Activated CD8-positive, alpha-beta T cell treated with anti-CD3 and anti-CD28 coated beads, Interleukin-2, amount 10 ng/mL, durations not matched to agents 7 days and 5 days (primary cell): ENCODE results near the gene GPSM1. TPM values are rescaled to one million over a fixed set of nuclear protein-coding genes. Genes with fewer than 3 reads are reported as not detected.

Experiments used
- ATAC-seq: fragments of 150-1000 bp; cut with Tn5 transposase; one replicate; pipeline ENCODE4 v1.10.0; 2021; ENCODE audit warnings: moderate library complexity
- CTCF ChIA-PET: fragments of 350-600 bp; sonication (Branson Sonifier 250); formaldehyde crosslinking; loops from one replicate; lab custom pipeline; 2021; ENCODE audit warnings: antibody characterized with exemption; lab: Charles Lee
- POLR2A ChIA-PET: fragments of 350-600 bp; sonication (Branson Sonifier 250); formaldehyde crosslinking; loops from one replicate; lab custom pipeline; 2021; ENCODE audit warnings: antibody characterized with exemption; lab: Charles Lee
- DNase-seq: peaks from one replicate; pipeline ENCODE4 v3.0.0-alpha.2; 2020
- H3K27ac Mint-ChIP-seq: one replicate; pipeline ENCODE4 v1.8.0; 2021; ENCODE audit warnings: mild to moderate bottlenecking, mixed read lengths
- H3K27me3 Mint-ChIP-seq: one replicate; pipeline ENCODE4 v1.8.0; 2021; ENCODE audit warnings: low read depth, mixed read lengths
- H3K36me3 Mint-ChIP-seq: one replicate; pipeline ENCODE4 v1.8.0; 2021; ENCODE audit warnings: low read depth, mixed read lengths
- H3K4me1 Mint-ChIP-seq: one replicate; pipeline ENCODE4 v1.8.0; 2021; ENCODE audit warnings: low read depth, mixed read lengths
- H3K4me3 Mint-ChIP-seq: one replicate; pipeline ENCODE4 v1.8.0; 2021; ENCODE audit warnings: mild to moderate bottlenecking, mixed read lengths
- H3K9me3 Mint-ChIP-seq: one replicate; pipeline ENCODE4 v1.8.0; 2022; ENCODE audit warnings: mixed read lengths; ENCODE audit not compliant: insufficient read depth
- total RNA-seq, 2 experiments: library from RNA; stranded (reverse); gene quantifications; one replicate each; pipeline ENCODE4 v1.2.3, GENCODE V29; 2021

The GPSM1 gene
- total RNA-seq, 2 experiments from 2014 or later = 1.8 to 2.3 TPM

DNA sequence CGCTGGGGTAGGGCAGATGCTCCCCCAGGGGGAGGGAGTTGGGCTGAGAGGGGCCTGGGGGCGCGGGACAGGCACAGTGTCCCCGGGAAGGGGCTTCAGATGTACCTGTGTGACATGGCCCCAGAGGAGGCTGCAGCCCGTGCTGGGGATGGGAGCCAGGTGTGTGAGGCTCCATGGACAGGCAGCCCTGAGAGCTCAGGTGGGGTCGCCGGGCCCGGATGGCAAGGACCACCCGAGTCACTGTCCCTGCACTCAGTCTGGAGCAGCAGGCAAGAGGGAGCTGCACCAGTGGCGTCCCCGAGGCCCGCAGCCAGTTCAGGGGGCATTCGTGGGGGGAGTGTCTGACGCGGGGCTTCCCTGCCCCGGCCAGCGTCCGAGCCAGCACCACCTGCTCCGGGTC, 42.4 kb upstream of the GPSM1 start:
- H3K27me3 Mint-ChIP-seq = no peaks in the 10 kb centered on the region
- no peak overlapping the region for H3K27ac Mint-ChIP-seq
- ATAC-seq (no peak), DNase-seq (no peak)
- H3K36me3 Mint-ChIP-seq = no peaks in the 10 kb centered on the region
- ChIA-PET POLR2A (no interaction called here), CTCF (no interaction called here)
- H3K4me1 Mint-ChIP-seq = peaks cover 4% of the 10 kb centered on the region
- H3K4me3 Mint-ChIP-seq = no peak overlapping the region
- H3K9me3 Mint-ChIP-seq = no peaks in the 10 kb centered on the region

DNA sequence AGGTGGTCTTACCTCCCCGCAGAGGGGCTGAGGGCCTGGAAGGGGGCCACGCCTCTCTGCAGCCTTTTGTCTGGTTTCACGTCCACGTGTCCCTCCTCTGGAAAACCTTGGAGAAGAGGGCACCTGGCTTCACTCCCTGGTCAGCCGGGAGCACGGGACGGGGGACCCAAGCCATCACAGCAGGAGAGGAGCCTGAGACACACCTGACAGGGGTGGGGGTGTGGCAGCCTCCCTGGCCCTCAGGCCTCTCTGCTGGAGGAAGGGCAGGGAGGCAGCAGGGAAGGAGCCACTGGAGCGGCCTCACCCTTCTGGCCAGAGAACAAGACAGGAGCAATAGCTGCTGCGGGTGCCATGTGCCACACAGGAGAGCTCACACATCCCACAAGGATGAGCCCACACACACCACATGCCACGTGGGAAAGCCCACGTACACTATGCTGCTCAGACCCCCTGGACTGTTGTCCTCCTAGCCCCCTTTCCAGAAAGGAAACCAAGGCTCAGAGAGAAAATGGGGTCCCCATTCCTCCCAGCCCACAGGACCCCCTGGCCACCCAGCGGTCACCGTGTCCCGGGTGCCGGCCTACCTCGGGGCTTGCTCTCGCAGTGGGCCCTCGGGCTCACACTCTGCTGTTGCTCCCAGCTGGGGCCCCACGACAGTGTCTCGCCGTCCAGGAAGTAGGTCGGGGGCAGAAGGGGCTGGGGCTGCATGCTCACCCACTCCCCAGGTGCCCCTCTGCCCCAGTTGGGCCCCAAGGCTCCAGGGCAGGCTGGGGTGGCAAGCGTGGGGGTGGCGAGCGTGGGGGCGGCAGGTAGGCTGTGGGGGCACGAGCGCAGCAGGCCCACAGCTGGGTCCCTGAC, 41.6 kb upstream of the GPSM1 start:
- H3K4me3 Mint-ChIP-seq = no peak overlapping the region
- no peak for DNase-seq

DNA sequence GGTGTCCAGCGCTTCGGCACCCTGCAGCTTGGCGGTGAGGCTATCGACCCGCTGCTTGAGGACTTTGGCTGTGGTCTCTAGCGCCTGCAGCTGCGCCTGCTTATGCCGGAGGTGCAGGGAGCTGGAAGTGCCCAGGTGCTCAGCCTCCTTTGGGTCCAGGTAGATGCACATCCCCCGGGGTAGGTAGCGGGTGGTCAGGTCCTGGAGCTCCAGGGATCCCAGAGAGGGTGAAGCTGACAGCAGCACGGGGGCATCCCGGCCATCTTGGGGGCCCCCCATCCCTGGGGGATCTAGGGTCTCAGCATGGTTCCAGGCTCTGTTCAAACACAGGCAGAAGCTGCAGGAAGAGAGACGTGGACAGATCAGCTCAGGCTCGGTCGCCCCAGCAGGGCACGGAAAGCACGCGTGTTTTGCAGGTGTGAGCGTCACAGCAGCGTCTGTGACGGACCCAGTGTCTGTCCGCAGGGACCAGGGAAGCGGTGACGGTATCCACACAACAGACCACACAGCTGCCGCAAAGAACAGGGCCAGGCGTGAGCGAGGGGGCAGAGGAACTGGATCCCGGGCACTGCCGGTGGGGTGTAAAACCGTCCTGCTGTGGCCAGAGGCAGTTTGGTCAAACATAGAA, 40.9 kb upstream of the GPSM1 start:
- H3K27me3 Mint-ChIP-seq = no peaks in the 10 kb centered on the region
- no peak for ATAC-seq

More for the DNA sequence above, 41.6 kb upstream of the GPSM1 start:
- CTCF ChIA-PET = no interaction called here
- peaks cover 4% of the 10 kb centered on the region for H3K4me1 Mint-ChIP-seq
- POLR2A ChIA-PET = no interaction called here
- H3K9me3 Mint-ChIP-seq = no peaks in the 10 kb centered on the region
- H3K27me3 Mint-ChIP-seq = no peaks in the 10 kb centered on the region
- ATAC-seq = no peak
- no peak overlapping the region for H3K27ac Mint-ChIP-seq
- H3K36me3 Mint-ChIP-seq = no peaks in the 10 kb centered on the region

DNA sequence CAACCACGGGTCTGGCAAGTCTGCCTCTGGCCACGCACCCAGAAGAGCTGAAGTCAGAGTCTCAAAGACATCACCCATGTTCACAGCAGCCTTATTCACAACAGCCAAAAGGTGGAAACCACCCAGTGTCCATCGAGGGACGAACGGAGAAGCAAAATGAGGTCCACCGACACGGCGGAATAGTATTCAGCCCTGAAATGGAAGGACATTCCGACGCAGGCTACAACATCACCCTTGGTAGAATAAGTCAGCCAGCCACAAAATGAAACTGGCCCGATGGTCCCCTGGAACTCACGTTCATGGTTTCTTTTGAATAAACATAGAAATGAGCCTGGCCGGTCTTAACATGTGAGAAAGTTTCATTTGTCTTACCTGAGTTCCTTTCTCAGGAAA, 40.4 kb upstream of the GPSM1 start:
- Mint-ChIP-seq H3K27ac (no peak overlapping the region), H3K27me3 (no peaks in the 10 kb centered on the region), H3K36me3 (no peaks in the 10 kb centered on the region), H3K4me1 (peaks cover 4% of the 10 kb centered on the region), H3K4me3 (no peak overlapping the region), H3K9me3 (no peaks in the 10 kb centered on the region)
- DNase-seq (no peak), ATAC-seq (no peak)
- ChIA-PET CTCF (no interaction called here), POLR2A (no interaction called here)

More for the DNA sequence above, 40.9 kb upstream of the GPSM1 start:
- no peak for DNase-seq
- Mint-ChIP-seq H3K9me3 (no peaks in the 10 kb centered on the region), H3K36me3 (no peaks in the 10 kb centered on the region), H3K4me3 (no peak overlapping the region), H3K27ac (no peak overlapping the region), H3K4me1 (peaks cover 4% of the 10 kb centered on the region)
- ChIA-PET POLR2A (no interaction called here), CTCF (no interaction called here)

DNA sequence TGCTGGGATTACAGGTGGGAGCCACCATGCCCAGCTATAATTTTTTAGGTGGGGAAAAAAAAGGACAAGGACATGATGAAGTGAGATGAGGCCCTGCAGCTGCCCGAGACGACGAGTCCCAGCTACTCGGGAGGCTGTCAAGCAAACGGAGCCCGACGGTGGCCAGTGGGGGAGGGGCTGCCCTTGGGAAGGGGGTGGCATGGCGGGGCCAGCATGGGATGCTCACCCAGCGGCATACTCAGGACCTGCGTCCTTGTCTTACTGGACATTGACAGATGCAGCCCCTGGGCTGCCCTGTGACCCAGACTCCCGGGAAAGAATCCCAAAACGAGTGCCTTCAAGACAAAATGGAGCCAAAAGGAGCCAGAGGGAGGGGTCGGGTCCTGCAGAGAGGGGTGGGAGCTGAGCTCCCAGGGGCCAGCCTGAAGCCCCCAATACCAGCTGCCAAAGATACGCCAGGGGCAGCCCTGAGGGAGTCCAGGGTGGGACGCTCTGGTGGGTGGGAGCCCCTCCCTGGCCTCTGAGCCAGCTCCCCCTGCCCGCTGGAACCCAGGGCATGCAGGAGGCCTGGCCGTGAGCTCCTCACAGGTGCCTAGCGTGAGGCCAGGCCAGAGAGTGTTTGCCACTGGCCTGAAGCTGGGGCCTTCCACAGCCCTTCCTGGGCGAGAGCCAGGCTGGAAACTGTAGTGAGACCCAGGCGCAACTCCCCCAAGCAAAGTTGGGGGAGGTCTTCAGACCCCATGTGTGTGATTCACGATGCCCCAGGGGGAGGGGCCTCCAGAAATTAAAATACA, 39.2 kb upstream of the GPSM1 start:
- CTCF ChIA-PET = no interaction called here
- Mint-ChIP-seq H3K27ac (no peak overlapping the region), H3K36me3 (no peaks in the 10 kb centered on the region), H3K27me3 (no peaks in the 10 kb centered on the region), H3K4me1 (peaks cover 4% of the 10 kb centered on the region), H3K9me3 (no peaks in the 10 kb centered on the region), H3K4me3 (no peak overlapping the region)
- POLR2A ChIA-PET = no interaction called here
- DNase-seq (no peak), ATAC-seq (no peak)

DNA sequence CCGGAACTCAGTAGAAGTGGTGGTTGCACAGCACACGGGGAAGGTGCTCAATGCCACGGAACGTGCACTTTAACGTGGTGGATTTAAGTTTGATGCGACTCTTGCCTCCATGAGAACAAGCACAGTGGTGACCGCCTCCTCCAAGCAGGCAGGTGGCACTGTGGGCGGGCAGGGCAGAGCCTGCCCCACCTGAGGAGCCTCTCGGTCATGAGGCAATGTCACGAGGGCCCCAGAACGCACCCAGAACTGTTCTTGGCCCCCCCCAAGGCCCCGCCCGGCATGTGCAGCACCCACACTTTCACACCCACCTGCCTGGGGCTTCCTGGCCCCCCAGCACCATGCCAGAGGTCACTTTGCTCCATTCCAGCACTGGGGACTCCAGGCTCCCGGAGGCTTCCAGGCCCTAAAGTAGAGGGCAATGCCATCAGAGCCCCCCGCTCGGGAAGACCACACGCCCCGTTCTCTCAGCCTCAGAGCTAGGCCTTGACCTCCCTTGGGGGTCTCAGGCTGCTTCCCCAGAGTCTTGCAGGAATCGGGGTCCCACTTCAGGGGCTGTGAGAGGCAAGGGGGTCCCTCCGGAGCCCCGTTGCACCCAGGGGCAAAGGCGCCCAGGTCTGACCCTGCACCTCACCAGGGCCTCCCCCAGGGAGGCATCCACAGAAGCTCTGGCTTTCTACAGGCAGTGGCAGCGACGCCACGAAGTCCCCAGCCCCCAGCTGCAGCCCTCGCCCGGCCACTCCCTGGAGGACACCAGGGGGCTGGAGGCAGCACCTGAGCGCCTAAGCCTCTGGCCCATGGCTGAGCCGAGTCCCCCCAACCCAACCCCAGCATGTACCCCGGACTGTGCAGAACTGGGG, 37.5 kb upstream of the GPSM1 start:
- Mint-ChIP-seq H3K4me1 (no peaks in the 10 kb centered on the region), H3K36me3 (no peaks in the 10 kb centered on the region), H3K9me3 (no peaks in the 10 kb centered on the region), H3K27ac (no peak overlapping the region), H3K27me3 (no peaks in the 10 kb centered on the region), H3K4me3 (no peak overlapping the region)
- DNase-seq (no peak), ATAC-seq (no peak)
- CTCF ChIA-PET = no interaction called here
- POLR2A ChIA-PET = no interaction called here

DNA sequence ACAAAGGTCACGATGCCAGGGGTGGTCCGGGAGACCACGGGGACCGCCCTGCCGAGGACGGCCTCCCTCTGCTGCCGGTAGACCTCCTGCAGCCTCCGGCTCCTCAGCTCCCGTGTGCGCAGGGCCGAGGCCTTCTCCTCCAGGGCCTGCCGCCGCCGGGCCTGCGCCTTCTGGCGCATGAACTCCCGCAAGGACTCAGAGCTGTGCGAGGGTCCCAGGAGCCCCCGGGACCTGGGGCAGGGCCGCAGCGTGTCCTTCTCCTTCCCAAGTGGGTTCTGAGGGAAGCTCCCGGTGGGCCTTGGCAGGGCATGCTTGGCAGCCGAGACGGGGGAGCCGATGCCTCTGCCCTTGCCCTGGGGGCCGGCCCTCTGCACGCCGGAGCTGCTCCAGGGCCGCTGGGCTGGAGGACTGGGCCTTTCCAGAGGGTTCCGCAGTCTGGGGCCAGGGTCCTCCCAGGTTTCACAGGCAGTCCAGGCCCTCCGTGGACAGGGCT, 36.8 kb upstream of the GPSM1 start:
- ChIA-PET POLR2A (no interaction called here), CTCF (no interaction called here)
- Mint-ChIP-seq H3K36me3 (no peaks in the 10 kb centered on the region), H3K9me3 (no peaks in the 10 kb centered on the region), H3K4me3 (no peak overlapping the region), H3K27ac (no peak overlapping the region), H3K4me1 (no peaks in the 10 kb centered on the region), H3K27me3 (no peaks in the 10 kb centered on the region)
- ATAC-seq (no peak), DNase-seq (no peak)

DNA sequence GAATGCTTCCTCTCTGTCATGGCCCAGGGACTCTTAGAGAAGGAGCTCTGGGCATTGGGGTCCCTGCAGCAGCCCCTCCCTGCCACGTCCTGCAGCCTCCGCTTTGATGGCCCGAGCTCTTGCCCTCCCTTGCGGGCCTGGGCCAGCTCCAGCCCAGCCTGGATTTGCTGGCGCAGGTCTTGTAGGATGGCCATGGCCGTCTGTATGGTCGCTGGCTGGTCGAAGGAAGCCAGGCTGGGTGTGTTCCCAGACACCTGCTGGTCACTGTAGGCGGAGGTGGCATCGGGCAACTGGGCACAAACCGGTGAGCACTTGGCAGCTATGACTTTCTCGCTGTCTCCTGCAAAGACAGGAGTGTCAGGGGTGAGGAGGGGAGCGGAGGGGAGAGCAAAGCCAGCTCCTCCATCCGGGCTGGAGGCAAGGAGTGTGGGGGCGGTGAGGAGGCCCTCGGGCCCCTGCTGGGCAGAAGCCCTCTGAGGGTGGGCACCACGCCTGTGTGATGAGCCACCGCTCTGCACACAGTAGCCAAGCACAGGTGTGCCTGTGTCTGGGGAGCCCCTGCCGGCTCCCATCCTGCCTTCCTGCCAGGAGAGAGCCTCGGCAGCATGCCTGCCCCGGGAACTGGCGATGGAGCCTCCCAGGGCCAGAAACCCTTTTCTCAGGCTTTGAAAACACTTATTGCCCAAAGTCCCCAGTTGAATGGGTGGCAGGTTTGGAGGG, 35.9 kb upstream of the GPSM1 start:
- Mint-ChIP-seq H3K4me3 (no peak overlapping the region), H3K27me3 (no peaks in the 10 kb centered on the region), H3K4me1 (no peaks in the 10 kb centered on the region), H3K9me3 (no peaks in the 10 kb centered on the region), H3K27ac (no peak overlapping the region), H3K36me3 (no peaks in the 10 kb centered on the region)
- DNase-seq (no peak), ATAC-seq (no peak)
- CTCF ChIA-PET = no interaction called here
- POLR2A ChIA-PET = no interaction called here

DNA sequence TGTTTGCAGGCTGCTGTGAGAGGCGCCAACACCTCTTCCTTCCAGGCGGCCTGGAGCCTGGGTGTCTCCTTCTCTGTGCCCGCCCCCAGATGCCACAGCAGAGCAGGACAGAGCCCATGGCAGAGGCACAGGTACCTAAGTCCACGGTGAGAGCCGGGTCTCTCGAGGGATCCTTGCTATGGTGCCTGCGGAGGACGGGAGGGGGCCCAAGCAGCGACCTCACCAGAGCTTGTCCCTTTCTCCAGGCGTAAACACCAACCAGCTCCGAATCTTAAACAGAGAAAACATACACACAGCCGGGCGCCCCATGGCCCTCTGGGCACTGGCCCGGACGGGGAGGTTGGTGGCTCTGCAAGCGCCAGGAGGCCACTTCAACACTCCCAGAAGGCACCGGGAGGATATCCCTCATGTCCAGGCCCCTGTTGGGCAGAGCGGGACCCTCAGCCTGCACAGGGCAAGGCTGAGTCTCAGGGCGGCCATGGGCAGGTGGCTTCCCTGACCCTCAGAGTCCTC, 35.3 kb upstream of the GPSM1 start:
- H3K4me1 Mint-ChIP-seq = no peaks in the 10 kb centered on the region
- ChIA-PET CTCF (no interaction called here), POLR2A (no interaction called here)
- no peaks in the 10 kb centered on the region for H3K27me3 Mint-ChIP-seq
- DNase-seq (no peak), ATAC-seq (no peak)
- no peaks in the 10 kb centered on the region for H3K9me3 Mint-ChIP-seq
- no peak overlapping the region for H3K27ac Mint-ChIP-seq
- H3K36me3 Mint-ChIP-seq = no peaks in the 10 kb centered on the region
- H3K4me3 Mint-ChIP-seq = no peak overlapping the region

DNA sequence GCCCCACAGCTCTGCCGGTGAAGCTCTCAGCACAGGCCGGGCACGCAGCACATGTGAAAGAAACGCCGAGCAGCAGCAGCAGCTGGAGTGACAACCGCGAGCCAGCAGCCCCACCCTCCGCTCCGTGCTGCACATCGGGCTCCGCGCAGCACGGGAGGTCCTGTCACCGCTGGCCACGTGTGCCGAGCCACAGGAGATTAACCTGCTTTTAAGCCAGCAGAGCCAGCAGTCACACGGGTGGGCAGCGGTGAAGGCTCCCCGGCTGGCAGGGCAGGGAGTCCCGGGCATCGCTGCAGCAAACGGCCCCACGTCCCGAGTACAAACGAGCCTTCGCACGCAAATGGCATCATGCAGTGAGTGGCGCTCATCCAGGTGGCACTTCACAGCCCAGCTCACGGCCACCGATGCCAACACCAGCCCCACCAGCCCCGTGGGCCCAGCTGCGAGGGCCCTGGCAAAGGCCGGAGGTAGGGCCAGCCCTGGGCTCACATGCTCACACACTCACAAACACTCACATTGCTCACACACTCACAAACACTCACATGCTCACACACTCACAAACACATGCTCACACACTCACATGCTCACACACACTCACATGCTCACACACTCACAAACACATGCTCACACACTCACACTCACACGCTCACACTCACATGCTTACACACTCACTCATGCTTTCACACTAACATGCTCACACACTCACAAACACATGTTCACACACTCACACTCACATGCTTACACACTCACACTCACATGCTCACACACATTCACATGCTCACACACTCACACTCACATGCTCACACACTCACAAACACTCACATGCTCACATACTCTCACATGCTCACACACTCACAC, 34.5 kb upstream of the GPSM1 start:
- DNase-seq = no peak
- Mint-ChIP-seq H3K27me3 (no peaks in the 10 kb centered on the region), H3K27ac (no peak overlapping the region), H3K4me3 (no peak overlapping the region), H3K4me1 (no peaks in the 10 kb centered on the region), H3K36me3 (no peaks in the 10 kb centered on the region), H3K9me3 (no peaks in the 10 kb centered on the region)
- ChIA-PET POLR2A (no interaction called here), CTCF (no interaction called here)
- no peak for ATAC-seq
